ENCODE data around the gene LRRC4C. TPM values are rescaled to one million over a fixed set of nuclear protein-coding genes. Genes with fewer than 3 reads are reported as not detected.

LRRC4C gene
- polyA plus RNA-seq, 1 experiment: not detected

- H3K4me3 ChIP-seq (ENCODE audit: low read depth, low read length): no peak overlapping the region
- TF ChIP-seq CTCF (IDR thresholded peaks at IDR 0.05; ENCODE audit: insufficient read depth, low read depth, low read length): no peak
- H3K27me3 ChIP-seq (ENCODE audit: control insufficient read depth, insufficient read depth, low read length): no peaks in the 10 kb centered on the region
- no peak for DNase-seq (ENCODE audit: low read depth)
- POLR2A ChIA-PET: no interaction called here
- CTCF ChIA-PET: no interaction called here
- no peaks in the 10 kb centered on the region for H3K36me3 ChIP-seq (ENCODE audit: control insufficient read depth, insufficient read depth, low read length)
Measured at GRCh38 chr11:40713083-40713482, 746.4 kb downstream of the LRRC4C start.

GRCh38 chr11:40701027-40701426, 758.4 kb downstream of the LRRC4C start:
- DNase-seq (ENCODE audit: low read depth): no peak
- no peaks in the 10 kb centered on the region for H3K36me3 ChIP-seq (ENCODE audit: control insufficient read depth, insufficient read depth, low read length)
- H3K4me3 ChIP-seq (ENCODE audit: low read depth, low read length): no peak overlapping the region
- no peak for TF ChIP-seq CTCF (IDR thresholded peaks at IDR 0.05; ENCODE audit: insufficient read depth, low read depth, low read length)
- no peaks in the 10 kb centered on the region for H3K27me3 ChIP-seq (ENCODE audit: control insufficient read depth, insufficient read depth, low read length)
- ChIA-PET CTCF (no interaction called here), POLR2A (no interaction called here)

- H3K4me3 ChIP-seq (ENCODE audit: low read depth, low read length): no peak overlapping the region
- H3K36me3 ChIP-seq (ENCODE audit: control insufficient read depth, insufficient read depth, low read length): no peaks in the 10 kb centered on the region
- no peak for TF ChIP-seq CTCF (IDR thresholded peaks at IDR 0.05; ENCODE audit: insufficient read depth, low read depth, low read length)
- ChIA-PET CTCF (no interaction called here), POLR2A (no interaction called here)
- no peak for DNase-seq (ENCODE audit: low read depth)
- H3K27me3 ChIP-seq (ENCODE audit: control insufficient read depth, insufficient read depth, low read length): no peaks in the 10 kb centered on the region
Measured at GRCh38 chr11:40689823-40690222, 769.6 kb downstream of the LRRC4C start.

- CTCF ChIA-PET: interaction anchor here (0.6 kb wide), 1 partner anchor 183 kb away, joined by 5 read pairs; no protein-coding TSS in a partner anchor
Measured at GRCh38 chr11:40688369-40688768, 771.1 kb downstream of the LRRC4C start.

GRCh38 chr11:40686765-40687164, 772.7 kb downstream of the LRRC4C start:
- no peak overlapping the region for H3K4me3 ChIP-seq (ENCODE audit: low read depth, low read length)
- CTCF ChIA-PET: no interaction called here
- H3K27me3 ChIP-seq (ENCODE audit: control insufficient read depth, insufficient read depth, low read length): no peaks in the 10 kb centered on the region
- no peaks in the 10 kb centered on the region for H3K36me3 ChIP-seq (ENCODE audit: control insufficient read depth, insufficient read depth, low read length)
- no peak for DNase-seq (ENCODE audit: low read depth)
- POLR2A ChIA-PET: no interaction called here
- no peak for TF ChIP-seq CTCF (IDR thresholded peaks at IDR 0.05; ENCODE audit: insufficient read depth, low read depth, low read length)

More at GRCh38 chr11:40688369-40688768, 771.1 kb downstream of the LRRC4C start:
- TF ChIP-seq CTCF (IDR thresholded peaks at IDR 0.05; ENCODE audit: insufficient read depth, low read depth, low read length): no peak
- POLR2A ChIA-PET: no interaction called here
- H3K4me3 ChIP-seq (ENCODE audit: low read depth, low read length): no peak overlapping the region
- no peaks in the 10 kb centered on the region for H3K36me3 ChIP-seq (ENCODE audit: control insufficient read depth, insufficient read depth, low read length)
- H3K27me3 ChIP-seq (ENCODE audit: control insufficient read depth, insufficient read depth, low read length): no peaks in the 10 kb centered on the region
- no peak for DNase-seq (ENCODE audit: low read depth)

Measured in BJ (cell line).